Transverse colon (tissue), 4 donors: Measurements from ENCODE around the gene MEN1. TPM values are rescaled to one million over a fixed set of nuclear protein-coding genes. Genes with fewer than 3 reads are reported as not detected.

Source experiments
- DNase-seq: peaks from one replicate; pipeline ENCODE4 v3.0.0-alpha.2; 2019
- H3K27ac ChIP-seq, 4 donors: fragments of 200-600 bp; sonication (generic); 2 replicates each; pipeline ENCODE4 v1.5.1; 2016 to 2018; ENCODE audit warnings: inconsistent platforms in 4 of 4
- H3K27me3 ChIP-seq: fragments of 200-600 bp; sonication (generic); 2 replicates; pipeline ENCODE4 v1.5.1; 2017; ENCODE audit warnings: inconsistent platforms
- H3K36me3 ChIP-seq, 4 donors: fragments of 200-600 bp; sonication (generic); 2 replicates each; pipeline ENCODE4 v1.5.1; 2017 to 2019; ENCODE audit warnings: inconsistent platforms in 4 of 4
- H3K4me1 ChIP-seq, 4 donors: fragments of 200-600 bp; sonication (generic); 2 replicates each; pipeline ENCODE4 v1.5.1; 2017 to 2020; ENCODE audit warnings: inconsistent platforms in 4 of 4
- H3K4me3 ChIP-seq, 4 donors: fragments of 200-600 bp; sonication (generic); 1 replicate in 1 of 4; 2 replicates in 3 of 4; pipeline versions ENCODE4 v1.5.1 to v1.6.1; 2017 to 2019; ENCODE audit warnings: inconsistent platforms in 4 of 4
- H3K9me3 ChIP-seq, 2 donors: fragments of 200-600 bp; sonication (generic); 2 replicates each; pipeline ENCODE4 v1.5.1; 2017 to 2019; ENCODE audit warnings: inconsistent platforms in 2 of 2
- CTCF ChIP-seq, 5 experiments: fragments of 200-600 bp in 3 of 5; fragments of 450-650 bp in 2 of 5; sonication (generic) in 3 of 5; IDR thresholded peaks; 1 replicate in 2 of 5; 2 replicates in 3 of 5; pipeline ENCODE4 v1.5.1; 2016 to 2017; ENCODE audit warnings: antibody characterized with exemption in 5 of 5, inconsistent platforms in 3 of 5, mild to moderate bottlenecking in 2 of 5, moderate library complexity in 1 of 5
- EP300 ChIP-seq: sonication (generic); formaldehyde crosslinking; IDR thresholded peaks from one replicate; pipeline ENCODE4 v1.6.1; 2017; ENCODE audit warnings: antibody characterized with exemption, low read depth
- POLR2A ChIP-seq: fragments of 450-650 bp; IDR thresholded peaks from one replicate; pipeline ENCODE4 v1.6.1; 2016; ENCODE audit warnings: antibody characterized with exemption, mild to moderate bottlenecking, moderate library complexity
- POLR2AphosphoS5 ChIP-seq, 3 donors: sonication (generic); formaldehyde crosslinking; IDR thresholded peaks; one replicate each; pipeline ENCODE4 v1.6.1; 2016; ENCODE audit warnings: antibody characterized with exemption in 3 of 3
- WGBS, 2 donors: methylation state at CpG; one replicate each; pipeline ENCODE4 v1.1.5; 2018; ENCODE audit warnings: low coverage in 1 of 2; 5-methylcytosine and 5-hydroxymethylcytosine counted together
- in situ Hi-C, 4 donors: fragments of 200-750 bp; cut with MboI; loops; one replicate each; pipeline versions ENCODE4 v1.15.0 to v1.15.1; 2017; ENCODE audit warnings: low sequenced_read_pairs in 3 of 4, low pct_ligation_motif_present in 1 of 4, low pct_unique_long_range_greater_than_20kb in 1 of 4
- intact Hi-C: fragments of 100-400 bp; cut with DNase I; formaldehyde crosslinking; loops from one replicate; pipeline ENCODE4 v1.15.1; 2023; ENCODE audit warnings: low total_unique reads
- total RNA-seq, 4 donors: library from RNA; depleted of rRNA; stranded (reverse); fragments of >200 nt; gene quantifications; one replicate each; pipeline ENCODE4 v1.1.0, GENCODE V29; 2016

Gene MEN1
- total RNA-seq, 4 donors from 2014 or later, result 19.5 to 30.3 (median 25.4) TPM

- in situ Hi-C loops, result loop anchor here in 1 of 4 donors (10.0 kb wide), 1 partner anchor 51 kb away; no protein-coding TSS in a partner anchor
- Histone ChIP-seq H3K27ac (peak overlapping the region; percentile 75 to 90 (median 88)), H3K27me3 (no peaks in the 10 kb centered on the region), H3K4me1 (peaks cover 14 to 36% (median 25%) of the 10 kb centered on the region in 4 donors), H3K36me3 (no peaks in the 10 kb centered on the region), H3K9me3 (no peaks in the 10 kb centered on the region), H3K4me3 (peak overlapping the region; percentile 16 to 66 (median 54))
- WGBS, 2 donors, result 33% methylated on average over 26 of the region's 27 CpGs; no CpG with 5 or more reads in 1 of the 2 donors
- no peak for TF ChIP-seq EP300
- no peak for TF ChIP-seq POLR2AphosphoS5 (IDR thresholded peaks at IDR 0.05)
- no peak for TF ChIP-seq CTCF (IDR thresholded peaks at IDR 0.05)
- no peak for TF ChIP-seq POLR2A
- intact Hi-C loops, result no loop called here
- DNase-seq, result no peak
Measured at GRCh38 chr11:64843686-64844329, 33.5 kb upstream of the MEN1 start.

- in situ Hi-C loops (loop anchor here in 1 of 4 donors (10.0 kb wide), 1 partner anchor 52 kb away; no protein-coding TSS in a partner anchor), intact Hi-C loops (no loop called here)
- Histone ChIP-seq H3K4me3 (peak overlapping the region in 3 of 4 donors; percentile 44 to 66 (median 64)), H3K9me3 (no peaks in the 10 kb centered on the region), H3K4me1 (peaks cover 8 to 28% (median 18%) of the 10 kb centered on the region in 4 donors), H3K27ac (peak overlapping the region; percentile 75 to 90 (median 88)), H3K27me3 (no peaks in the 10 kb centered on the region), H3K36me3 (no peaks in the 10 kb centered on the region)
- peak; percentile 87 for DNase-seq
- peak in 2 of 3 donors; percentile 48 to 64 for TF ChIP-seq POLR2AphosphoS5 (IDR thresholded peaks at IDR 0.05)
- peak; percentile 20 for TF ChIP-seq EP300
- peak; percentile 28 for TF ChIP-seq POLR2A
- no peak for TF ChIP-seq CTCF (IDR thresholded peaks at IDR 0.05)
- WGBS, 2 donors, result 30 to 57% methylated on average over 2 to 16 of the region's 19 CpGs
Measured at GRCh38 chr11:64842851-64843685, 32.7 kb upstream of the MEN1 start.

- TF ChIP-seq POLR2A, result no peak
- TF ChIP-seq EP300, result no peak
- TF ChIP-seq CTCF (IDR thresholded peaks at IDR 0.05), result no peak
- TF ChIP-seq POLR2AphosphoS5 (IDR thresholded peaks at IDR 0.05), result no peak
- in situ Hi-C loops (loop anchor here in 1 of 4 donors (10.0 kb wide), 1 partner anchor 52 kb away; no protein-coding TSS in a partner anchor), intact Hi-C loops (no loop called here)
- Histone ChIP-seq H3K9me3 (no peaks in the 10 kb centered on the region), H3K4me1 (peaks cover 2 to 21% (median 11%) of the 10 kb centered on the region in 4 donors), H3K4me3 (no peak overlapping the region), H3K36me3 (no peaks in the 10 kb centered on the region), H3K27me3 (no peaks in the 10 kb centered on the region), H3K27ac (peak overlapping the region; percentile 75 to 90 (median 88))
- no peak for DNase-seq
- WGBS, 2 donors, result 71% methylated on average over 5 of the region's 6 CpGs; no CpG with 5 or more reads in 1 of the 2 donors
Measured at GRCh38 chr11:64842366-64842759, 32.0 kb upstream of the MEN1 start.
